Liver (tissue), 3 donors: Measurements from ENCODE around the gene CARS1.

Experiments
- EGR1 ChIP-seq, 2 donors: IDR thresholded peaks; 2 replicates each; pipeline ENCODE4 v1.6.1; 2016 to 2018; ENCODE audit warnings: antibody characterized with exemption in 2 of 2, low read depth in 2 of 2
- GABPA ChIP-seq, 2 donors: IDR thresholded peaks in 1 of 2; conservative IDR thresholded peaks in 1 of 2; 2 replicates each; pipeline ENCODE4 v1.6.1; 2016; ENCODE audit warnings: antibody characterized with exemption in 2 of 2, mild to moderate bottlenecking in 1 of 2, moderate library complexity in 1 of 2
- JUND ChIP-seq, 2 donors: IDR thresholded peaks; 2 replicates each; pipeline ENCODE4 v1.6.1; 2016; ENCODE audit warnings: antibody characterized with exemption in 2 of 2
- RAD21 ChIP-seq, 2 donors: IDR thresholded peaks; 2 replicates each; pipeline ENCODE4 v1.6.1; 2016; ENCODE audit warnings: antibody characterized with exemption in 2 of 2, mild to moderate bottlenecking in 2 of 2
- TAF1 ChIP-seq: conservative IDR thresholded peaks from 2 replicates; pipeline ENCODE4 v1.6.1; 2016; ENCODE audit warnings: antibody characterized with exemption, mild to moderate bottlenecking
- TF ChIP-seq, protein P1 (sequence below): IDR thresholded peaks from 2 replicates; pipeline ENCODE4 v1.6.1; 2016; ENCODE audit warnings: antibody characterized with exemption, mild to moderate bottlenecking
- TF ChIP-seq, protein P2 (sequence below): fragments of 150-350 bp; IDR thresholded peaks from 2 replicates; pipeline ENCODE4 v1.5.1; 2017; ENCODE audit warnings: improper control_type of control experiment, low read depth, low read length; ENCODE audit not compliant: missing input control
- TF ChIP-seq, protein P3 (sequence below): IDR thresholded peaks from 2 replicates; pipeline ENCODE4 v1.6.1; 2016; ENCODE audit warnings: antibody characterized with exemption
- TF ChIP-seq, protein P4 (sequence below): IDR thresholded peaks from 2 replicates; pipeline ENCODE4 v1.6.1; 2016; ENCODE audit warnings: antibody characterized with exemption
- donor health status: healthy.
- donor health status: healthy.

DNA sequence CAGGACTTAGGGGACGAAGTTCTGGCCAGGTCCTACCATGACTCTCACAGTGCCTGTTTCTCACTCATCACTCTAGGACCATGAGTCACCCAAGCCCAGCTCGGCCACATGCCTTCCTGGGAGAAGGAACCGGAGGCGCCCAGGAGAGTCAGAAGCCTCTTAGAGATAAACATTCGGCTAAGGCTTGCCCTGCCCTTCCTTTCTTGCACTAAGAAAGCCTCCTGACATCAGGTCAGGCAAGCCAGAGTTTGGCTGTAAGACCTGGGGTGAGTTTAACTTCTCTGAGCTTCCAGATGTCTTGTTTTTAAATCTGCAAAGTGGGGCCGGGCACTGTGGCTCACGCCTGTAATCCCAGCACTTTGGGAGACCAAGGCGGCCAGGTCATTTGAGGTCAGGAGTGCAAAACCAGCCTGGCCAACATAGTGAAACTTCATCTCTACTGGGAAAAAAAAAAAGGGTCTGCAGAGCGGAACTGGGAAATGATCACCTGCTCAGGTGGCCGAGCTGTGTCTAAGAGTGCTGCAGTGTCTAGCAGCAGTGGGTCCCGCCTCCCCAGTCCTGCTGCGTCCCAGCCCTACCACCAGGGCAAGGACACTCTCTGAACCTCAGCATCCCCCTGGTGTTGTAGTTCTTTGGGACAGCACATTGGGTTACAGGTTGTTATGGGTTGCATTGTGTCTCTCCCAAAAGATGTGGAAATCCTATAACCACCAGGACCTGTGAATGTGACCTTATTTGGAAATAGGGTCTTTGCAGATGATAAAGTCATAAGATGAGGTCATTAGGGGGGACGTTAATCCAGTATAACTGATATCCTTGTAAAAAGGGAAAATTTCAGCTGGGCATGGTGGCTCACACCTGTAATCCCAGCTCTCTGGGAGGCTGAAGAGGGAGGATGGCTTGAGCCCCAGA lies 1.8 kb upstream of the CARS1 start:
- TF ChIP-seq, protein P1, sequence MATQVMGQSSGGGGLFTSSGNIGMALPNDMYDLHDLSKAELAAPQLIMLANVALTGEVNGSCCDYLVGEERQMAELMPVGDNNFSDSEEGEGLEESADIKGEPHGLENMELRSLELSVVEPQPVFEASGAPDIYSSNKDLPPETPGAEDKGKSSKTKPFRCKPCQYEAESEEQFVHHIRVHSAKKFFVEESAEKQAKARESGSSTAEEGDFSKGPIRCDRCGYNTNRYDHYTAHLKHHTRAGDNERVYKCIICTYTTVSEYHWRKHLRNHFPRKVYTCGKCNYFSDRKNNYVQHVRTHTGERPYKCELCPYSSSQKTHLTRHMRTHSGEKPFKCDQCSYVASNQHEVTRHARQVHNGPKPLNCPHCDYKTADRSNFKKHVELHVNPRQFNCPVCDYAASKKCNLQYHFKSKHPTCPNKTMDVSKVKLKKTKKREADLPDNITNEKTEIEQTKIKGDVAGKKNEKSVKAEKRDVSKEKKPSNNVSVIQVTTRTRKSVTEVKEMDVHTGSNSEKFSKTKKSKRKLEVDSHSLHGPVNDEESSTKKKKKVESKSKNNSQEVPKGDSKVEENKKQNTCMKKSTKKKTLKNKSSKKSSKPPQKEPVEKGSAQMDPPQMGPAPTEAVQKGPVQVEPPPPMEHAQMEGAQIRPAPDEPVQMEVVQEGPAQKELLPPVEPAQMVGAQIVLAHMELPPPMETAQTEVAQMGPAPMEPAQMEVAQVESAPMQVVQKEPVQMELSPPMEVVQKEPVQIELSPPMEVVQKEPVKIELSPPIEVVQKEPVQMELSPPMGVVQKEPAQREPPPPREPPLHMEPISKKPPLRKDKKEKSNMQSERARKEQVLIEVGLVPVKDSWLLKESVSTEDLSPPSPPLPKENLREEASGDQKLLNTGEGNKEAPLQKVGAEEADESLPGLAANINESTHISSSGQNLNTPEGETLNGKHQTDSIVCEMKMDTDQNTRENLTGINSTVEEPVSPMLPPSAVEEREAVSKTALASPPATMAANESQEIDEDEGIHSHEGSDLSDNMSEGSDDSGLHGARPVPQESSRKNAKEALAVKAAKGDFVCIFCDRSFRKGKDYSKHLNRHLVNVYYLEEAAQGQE = no peak
- TF ChIP-seq, protein P2, sequence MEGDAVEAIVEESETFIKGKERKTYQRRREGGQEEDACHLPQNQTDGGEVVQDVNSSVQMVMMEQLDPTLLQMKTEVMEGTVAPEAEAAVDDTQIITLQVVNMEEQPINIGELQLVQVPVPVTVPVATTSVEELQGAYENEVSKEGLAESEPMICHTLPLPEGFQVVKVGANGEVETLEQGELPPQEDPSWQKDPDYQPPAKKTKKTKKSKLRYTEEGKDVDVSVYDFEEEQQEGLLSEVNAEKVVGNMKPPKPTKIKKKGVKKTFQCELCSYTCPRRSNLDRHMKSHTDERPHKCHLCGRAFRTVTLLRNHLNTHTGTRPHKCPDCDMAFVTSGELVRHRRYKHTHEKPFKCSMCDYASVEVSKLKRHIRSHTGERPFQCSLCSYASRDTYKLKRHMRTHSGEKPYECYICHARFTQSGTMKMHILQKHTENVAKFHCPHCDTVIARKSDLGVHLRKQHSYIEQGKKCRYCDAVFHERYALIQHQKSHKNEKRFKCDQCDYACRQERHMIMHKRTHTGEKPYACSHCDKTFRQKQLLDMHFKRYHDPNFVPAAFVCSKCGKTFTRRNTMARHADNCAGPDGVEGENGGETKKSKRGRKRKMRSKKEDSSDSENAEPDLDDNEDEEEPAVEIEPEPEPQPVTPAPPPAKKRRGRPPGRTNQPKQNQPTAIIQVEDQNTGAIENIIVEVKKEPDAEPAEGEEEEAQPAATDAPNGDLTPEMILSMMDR = no peak
- TF ChIP-seq TAF1 = no peak
- no peak for TF ChIP-seq EGR1 (IDR thresholded peaks at IDR 0.05; ENCODE audit: low read depth in 2 of 2)
- TF ChIP-seq JUND (IDR thresholded peaks at IDR 0.05) = no peak
- no peak for TF ChIP-seq RAD21 (IDR thresholded peaks at IDR 0.05)
- TF ChIP-seq, protein P3, sequence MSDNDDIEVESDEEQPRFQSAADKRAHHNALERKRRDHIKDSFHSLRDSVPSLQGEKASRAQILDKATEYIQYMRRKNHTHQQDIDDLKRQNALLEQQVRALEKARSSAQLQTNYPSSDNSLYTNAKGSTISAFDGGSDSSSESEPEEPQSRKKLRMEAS = no peak
- TF ChIP-seq, protein P4, sequence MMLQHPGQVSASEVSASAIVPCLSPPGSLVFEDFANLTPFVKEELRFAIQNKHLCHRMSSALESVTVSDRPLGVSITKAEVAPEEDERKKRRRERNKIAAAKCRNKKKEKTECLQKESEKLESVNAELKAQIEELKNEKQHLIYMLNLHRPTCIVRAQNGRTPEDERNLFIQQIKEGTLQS = no peak
- no peak for TF ChIP-seq GABPA (IDR thresholded peaks at IDR 0.05 in 1 of 2, conservative IDR thresholded peaks at IDR 0.05 in 1 of 2)
